Stimulated activated CD4-positive, alpha-beta T cell treated with anti-CD3 and anti-CD28 coated beads, Interleukin-4, amount 100 ng/mL, for 1 hour (primary cell): ENCODE results near the gene IRAK2.
"Not testable (repeated sequence)": the region's sequence is repeated elsewhere in the genome, so short reads cannot be mapped to it uniquely, and the experiment has no call there.

Source experiments
- DNase-seq: peaks from one replicate; pipeline ENCODE4 v3.0.0-alpha.2; 2020

IRAK2 gene

GRCh38 chr3:10160346-10160745 is 4.4 kb upstream of the IRAK2 start:
- no peak for DNase-seq

DNA sequence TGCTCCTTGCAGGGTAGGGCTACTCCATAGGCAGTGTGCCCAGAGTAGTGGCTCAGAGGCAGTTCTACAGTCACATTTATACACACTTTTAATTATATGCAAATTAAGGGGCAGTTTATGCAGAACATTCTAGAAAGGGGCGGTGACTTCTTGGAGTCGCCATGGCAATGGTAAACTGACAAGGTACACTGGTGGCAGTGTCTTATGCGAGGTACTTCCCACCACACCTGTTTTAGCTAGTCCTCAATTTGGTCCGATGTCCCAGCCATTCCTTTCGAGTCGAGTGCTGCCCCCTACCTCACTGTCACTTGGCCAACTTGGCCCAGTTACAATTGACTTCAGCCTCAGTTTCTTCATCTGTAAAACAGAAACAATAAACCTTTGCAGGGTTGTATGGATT is 3.8 kb upstream of the IRAK2 start:
- no peak for DNase-seq

GRCh38 chr3:10162185-10162584 is 2.5 kb upstream of the IRAK2 start:
- DNase-seq = no peak

GRCh38 chr3:10164201-10164545 is 546 bp upstream of the IRAK2 start:
- not testable (repeated sequence) for DNase-seq

DNA sequence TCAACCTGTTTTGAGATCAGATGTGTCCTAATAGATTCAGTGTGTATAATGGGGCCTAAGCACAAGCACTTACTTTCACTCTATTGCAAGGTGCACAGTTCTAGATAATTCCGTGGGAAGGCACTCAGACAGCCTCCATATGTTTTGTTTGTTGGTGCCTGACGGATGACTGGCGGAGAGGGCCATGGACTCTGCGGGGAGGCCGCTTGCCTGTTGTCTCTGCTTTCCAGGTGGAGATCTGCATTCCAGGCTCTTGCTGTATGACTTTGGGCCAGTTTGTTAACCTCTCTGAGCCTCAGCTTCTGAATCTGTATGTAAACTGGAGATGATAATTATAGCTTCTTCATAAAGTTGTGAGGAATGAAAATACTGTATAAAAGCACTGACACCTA is 1.5 kb downstream of the IRAK2 start:
- DNase-seq = no peak

DNA sequence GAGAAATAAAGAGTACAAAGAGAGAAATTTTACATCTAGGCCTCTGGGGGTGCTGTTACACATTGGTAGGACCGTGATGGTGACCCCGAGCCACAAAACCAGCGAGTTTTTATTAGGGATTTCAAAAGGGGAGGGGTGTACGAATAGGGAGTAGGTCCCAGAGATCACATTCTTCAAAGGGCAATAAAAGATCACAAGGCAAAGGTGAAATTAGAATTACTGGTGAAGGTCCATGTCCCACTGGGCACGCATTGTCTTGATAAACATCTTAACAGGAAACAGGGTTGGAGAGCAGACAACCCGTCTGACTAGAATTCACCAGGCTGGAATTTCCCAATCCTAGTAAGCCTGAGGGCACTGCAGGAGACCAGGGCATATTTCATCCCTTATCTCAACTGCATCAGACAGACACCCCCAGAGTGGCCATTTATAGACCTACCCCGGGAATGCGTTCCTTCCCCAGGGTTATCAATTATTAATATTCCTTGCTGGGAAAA is 4.3 kb downstream of the IRAK2 start:
- DNase-seq = no peak

- DNase-seq = no peak
Measured at GRCh38 chr3:10170915-10171478, 6.3 kb downstream of the IRAK2 start.

- DNase-seq = no peak
Measured at GRCh38 chr3:10173095-10173925, 8.6 kb downstream of the IRAK2 start.

- DNase-seq = no peak
Measured at GRCh38 chr3:10173926-10174435, 9.3 kb downstream of the IRAK2 start.

DNA sequence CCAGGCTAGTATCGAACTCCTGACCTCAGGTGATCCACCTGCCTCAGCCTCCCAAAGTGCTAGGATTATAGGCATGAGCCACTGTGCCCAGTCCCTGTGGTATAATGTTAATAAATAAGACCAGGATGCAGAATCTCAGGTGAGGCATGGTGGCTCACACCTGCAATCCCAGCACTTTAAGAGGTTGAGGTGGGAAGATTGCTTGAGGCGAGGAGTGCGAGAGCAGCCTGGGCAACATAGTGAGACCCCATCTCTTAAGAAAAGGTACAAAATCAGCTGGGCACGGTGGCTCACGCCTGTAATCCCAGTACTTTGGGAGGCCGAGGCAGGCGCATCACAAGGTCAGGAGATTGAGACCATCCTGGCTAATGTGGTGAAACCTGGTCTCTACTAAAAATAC is 10.6 kb downstream of the IRAK2 start:
- not testable (repeated sequence) for DNase-seq

DNA sequence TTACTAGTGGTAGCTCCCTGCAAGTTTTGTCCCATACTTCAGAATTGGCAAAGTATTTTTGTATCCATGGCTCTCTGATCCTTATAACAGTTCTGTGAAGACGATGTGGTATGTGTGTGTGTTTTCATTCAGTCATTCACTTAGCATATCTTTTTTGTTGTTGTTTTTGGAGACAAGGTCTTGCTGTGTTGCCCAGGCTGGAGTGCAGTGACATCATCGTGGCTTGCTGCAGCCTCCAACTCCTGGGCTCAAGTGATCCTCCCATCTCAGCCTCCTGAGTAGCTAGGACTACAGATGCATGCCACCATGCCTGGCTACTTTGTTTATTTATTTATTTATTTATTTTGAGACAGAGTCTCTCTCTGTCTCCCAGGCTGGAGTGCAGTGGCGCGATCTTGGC is 11.4 kb downstream of the IRAK2 start:
- not testable (repeated sequence) for DNase-seq

GRCh38 chr3:10177737-10178136 is 13.0 kb downstream of the IRAK2 start:
- no peak for DNase-seq

GRCh38 chr3:10178892-10179291 is 14.2 kb downstream of the IRAK2 start:
- DNase-seq = no peak

GRCh38 chr3:10180289-10180688 is 15.6 kb downstream of the IRAK2 start:
- no peak for DNase-seq

- DNase-seq = no peak
Measured at GRCh38 chr3:10180738-10181295, 16.1 kb downstream of the IRAK2 start.

DNA sequence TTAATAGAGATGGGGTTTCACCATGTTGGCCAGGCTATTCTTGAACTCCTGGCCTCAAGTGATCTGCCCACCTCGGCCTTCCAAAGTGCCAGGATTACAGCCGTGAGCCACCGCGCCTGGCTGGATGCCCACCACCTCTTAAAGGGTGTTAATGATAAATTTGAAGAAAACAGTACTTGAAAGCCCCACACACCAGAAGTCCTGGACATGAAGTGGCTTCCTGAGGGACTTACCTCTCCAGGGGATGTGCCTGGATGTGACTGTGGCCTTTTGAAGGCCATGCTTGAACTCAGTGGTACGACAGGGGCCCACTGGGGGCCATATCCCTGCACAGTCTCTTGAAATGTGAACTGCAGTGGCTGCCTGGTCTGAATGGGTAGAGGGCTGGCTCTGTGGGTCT is 18.2 kb downstream of the IRAK2 start:
- DNase-seq = no peak

GRCh38 chr3:10184250-10184649 is 19.5 kb downstream of the IRAK2 start:
- no peak for DNase-seq

GRCh38 chr3:10185804-10186762 is 21.4 kb downstream of the IRAK2 start:
- DNase-seq = no peak

- DNase-seq = no peak
Measured at GRCh38 chr3:10187290-10187876, 22.7 kb downstream of the IRAK2 start.

GRCh38 chr3:10187944-10188343 is 23.2 kb downstream of the IRAK2 start:
- DNase-seq = no peak

DNA sequence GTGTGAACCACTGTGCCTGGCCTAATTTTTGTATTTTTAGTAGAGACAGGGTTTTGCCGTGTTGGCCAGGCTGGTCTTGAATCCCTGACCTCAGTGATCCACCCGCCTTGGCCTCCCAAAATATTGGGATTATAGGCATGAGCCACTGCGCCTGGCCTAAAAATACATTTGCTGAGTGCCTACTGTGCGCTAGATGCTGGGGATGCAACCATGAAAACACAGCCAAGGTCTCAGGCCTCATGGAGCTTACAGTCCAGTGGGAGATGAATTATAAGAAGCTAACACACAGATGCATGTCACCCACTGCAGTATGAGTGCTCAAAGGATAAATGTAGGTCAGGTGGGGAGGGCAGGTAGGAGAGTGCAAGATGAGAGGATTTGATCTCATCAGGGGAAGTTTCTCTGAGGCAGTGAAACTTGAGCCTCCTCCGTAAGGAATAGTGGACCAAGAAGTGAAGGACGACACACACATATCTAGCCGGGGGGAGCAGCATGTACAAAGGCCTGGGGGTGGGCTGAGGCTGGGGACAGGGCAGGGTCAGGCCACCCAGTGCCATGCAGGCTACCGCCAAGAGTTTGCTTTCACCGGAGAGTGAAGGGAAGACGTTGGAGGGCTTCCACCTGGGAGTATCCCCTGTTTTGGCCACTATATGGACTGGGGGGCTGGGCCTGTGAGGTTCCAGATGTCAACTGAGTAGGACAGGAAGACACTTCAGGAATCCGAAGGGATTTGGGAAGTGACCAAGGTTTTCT is 24.3 kb downstream of the IRAK2 start:
- no peak for DNase-seq
